ENCODE results near the gene NPB. TPM values are rescaled to one million over a fixed set of nuclear protein-coding genes. Genes with fewer than 3 reads are reported as not detected.

NPB gene
- polyA plus RNA-seq, 1 donor from 2014 or later: not detected

DNA sequence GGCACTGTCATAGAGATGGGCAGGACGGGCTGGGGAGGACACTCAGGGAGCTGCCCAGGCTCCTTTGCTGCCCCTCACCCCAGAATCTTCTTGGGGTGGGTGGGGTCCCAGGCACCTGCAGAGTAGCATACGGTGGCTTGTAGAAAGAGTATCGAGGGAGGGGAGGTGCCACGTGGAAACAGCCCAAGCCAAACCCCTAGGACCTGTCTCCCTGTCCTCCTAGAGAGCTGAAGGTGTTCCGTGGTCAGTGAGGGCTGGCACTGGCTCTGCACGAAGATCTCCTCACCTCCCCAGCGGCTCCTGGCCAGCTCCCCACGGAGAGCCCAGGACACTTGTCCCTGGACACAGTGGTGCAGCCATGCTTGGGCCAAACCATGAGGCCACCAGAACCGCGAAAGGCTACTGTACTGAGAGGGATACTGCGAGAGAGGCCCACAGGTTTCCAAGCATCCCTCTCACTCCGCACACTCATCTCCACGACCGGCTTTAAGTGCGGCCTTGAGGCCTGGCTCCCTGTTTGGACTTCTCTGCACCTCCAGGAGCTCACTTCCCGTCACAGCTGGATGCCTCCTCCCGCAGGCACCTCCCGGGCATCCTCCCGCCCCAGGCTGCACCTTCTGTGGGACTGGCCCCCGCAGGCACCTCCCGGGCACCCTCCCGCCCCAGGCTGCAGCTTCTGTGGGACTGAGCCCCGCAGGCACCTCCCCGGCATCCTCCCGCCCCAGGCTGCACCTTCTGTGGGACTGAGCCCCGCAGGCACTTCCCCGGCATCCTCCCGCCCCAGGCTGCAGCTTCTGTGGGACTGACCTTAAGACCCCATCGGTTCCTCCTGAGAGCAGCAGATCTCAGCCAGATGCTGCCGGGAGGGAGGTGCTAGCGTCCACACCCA, 27.5 kb downstream of the NPB start:
- Mint-ChIP-seq H3K27ac (peak overlapping the region in 1 of 3 donors; percentile 86), H3K27me3 (peaks cover 8% of the 10 kb centered on the region), H3K9me3 (no peaks in the 10 kb centered on the region), H3K36me3 (no peaks in the 10 kb centered on the region), H3K4me3 (peak overlapping the region in 3 of 4 donors; percentile 43 to 49 (median 44)), H3K4me1 (peaks cover 6 to 9% (median 6%) of the 10 kb centered on the region in 3 donors)

GRCh38 chr17:81930142-81931125, 28.4 kb downstream of the NPB start:
- Mint-ChIP-seq H3K27me3 (peaks cover 8% of the 10 kb centered on the region), H3K4me3 (peak overlapping the region in 1 of 4 donors; percentile 71), H3K9me3 (no peaks in the 10 kb centered on the region), H3K4me1 (peaks cover 6 to 8% (median 6%) of the 10 kb centered on the region in 3 donors), H3K27ac (peak overlapping the region in 1 of 3 donors; percentile 87), H3K36me3 (no peaks in the 10 kb centered on the region)

GRCh38 chr17:81931189-81931556, 29.1 kb downstream of the NPB start:
- Mint-ChIP-seq H3K4me1 (peaks cover 4 to 6% (median 5%) of the 10 kb centered on the region in 3 donors), H3K4me3 (peak overlapping the region in 1 of 4 donors; percentile 71), H3K9me3 (no peaks in the 10 kb centered on the region), H3K27ac (peak overlapping the region in 2 of 3 donors; percentile 23 to 87), H3K27me3 (peaks cover 8% of the 10 kb centered on the region), H3K36me3 (no peaks in the 10 kb centered on the region)

DNA sequence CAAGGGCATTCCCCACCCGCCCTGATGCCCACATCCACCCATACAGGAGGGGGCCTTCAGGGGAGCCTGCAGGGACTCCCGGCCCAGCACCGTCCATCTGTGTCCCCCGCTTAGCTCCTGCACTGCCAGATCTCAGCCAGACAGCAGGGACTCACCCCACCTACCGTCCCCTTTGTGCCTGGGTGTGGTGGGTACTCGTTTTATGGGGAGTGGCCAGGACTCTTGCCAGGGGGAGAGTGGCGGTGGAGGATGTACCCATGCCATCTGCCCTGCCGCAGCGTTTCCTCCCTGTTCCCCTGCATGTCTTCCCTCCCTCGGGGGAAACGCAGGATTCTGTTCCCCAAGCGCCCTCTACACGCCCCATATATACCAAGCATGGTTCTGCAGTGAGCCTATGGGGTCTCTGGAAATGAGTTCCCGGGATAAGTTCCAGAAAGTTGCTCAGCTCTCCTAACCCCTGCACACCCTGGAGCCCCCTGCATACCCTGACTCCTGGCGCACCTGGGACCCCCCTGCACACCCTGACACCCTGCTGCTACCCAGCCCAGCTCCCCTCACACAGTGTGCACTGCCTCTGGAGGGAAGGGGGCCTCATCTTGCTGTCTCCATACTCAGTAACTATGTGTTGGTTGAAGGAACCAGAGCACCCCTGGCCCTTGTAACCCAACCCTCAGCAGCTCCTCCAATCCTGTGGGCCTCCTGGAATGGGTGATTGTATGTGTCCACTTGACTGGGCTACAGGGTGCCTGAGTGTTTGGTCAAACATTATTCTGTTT, 29.7 kb downstream of the NPB start:
- H3K36me3 Mint-ChIP-seq: no peaks in the 10 kb centered on the region
- peak overlapping the region in 1 of 4 donors; percentile 71 for H3K4me3 Mint-ChIP-seq
- peaks cover 0 to 3% (median 0%) of the 10 kb centered on the region in 3 donors for H3K4me1 Mint-ChIP-seq
- peaks cover 8% of the 10 kb centered on the region for H3K27me3 Mint-ChIP-seq
- H3K27ac Mint-ChIP-seq: peak overlapping the region in 1 of 3 donors; percentile 25
- no peaks in the 10 kb centered on the region for H3K9me3 Mint-ChIP-seq

DNA sequence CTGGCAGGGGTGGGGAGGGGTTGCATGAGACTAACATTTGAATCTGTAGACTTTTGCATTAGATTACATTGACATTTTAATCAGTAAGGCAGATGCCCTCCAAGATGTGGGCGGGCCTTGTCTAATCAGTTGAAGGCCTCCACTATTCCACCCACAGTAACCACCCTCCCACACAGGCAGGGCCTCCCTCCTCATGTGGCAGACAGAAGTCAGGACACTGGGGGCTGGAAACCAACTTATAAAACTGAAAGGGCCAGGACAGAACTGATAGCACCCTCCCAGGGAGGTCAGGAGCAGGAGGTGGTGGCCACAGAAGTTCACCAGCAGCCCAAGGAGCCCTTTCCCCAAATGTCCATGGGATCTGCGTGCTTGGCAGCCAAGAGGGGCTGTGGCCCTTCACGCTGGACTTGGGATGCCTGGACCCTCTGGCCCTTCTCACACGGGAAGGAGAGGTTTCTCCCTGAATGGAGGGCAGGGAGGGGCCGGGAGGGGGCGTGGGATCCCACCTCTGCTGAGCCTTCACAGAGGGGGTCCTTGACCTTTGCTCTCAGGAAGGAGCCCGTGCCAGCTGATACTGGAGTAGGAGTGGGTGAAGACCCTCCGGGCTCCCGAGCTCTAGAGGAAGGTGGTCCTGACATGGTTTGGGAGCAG, 30.4 kb downstream of the NPB start:
- Mint-ChIP-seq H3K9me3 (no peaks in the 10 kb centered on the region), H3K36me3 (no peaks in the 10 kb centered on the region), H3K4me1 (peaks cover 0 to 3% (median 0%) of the 10 kb centered on the region in 3 donors), H3K27me3 (peaks cover 8% of the 10 kb centered on the region), H3K4me3 (no peak overlapping the region), H3K27ac (no peak overlapping the region)

- Mint-ChIP-seq H3K9me3 (no peaks in the 10 kb centered on the region), H3K27me3 (peaks cover 10% of the 10 kb centered on the region), H3K36me3 (no peaks in the 10 kb centered on the region), H3K4me3 (no peak overlapping the region), H3K4me1 (peaks cover 0 to 4% (median 0%) of the 10 kb centered on the region in 3 donors), H3K27ac (no peak overlapping the region)
Observed at GRCh38 chr17:81933178-81933699, 31.2 kb downstream of the NPB start.

- Mint-ChIP-seq H3K27ac (no peak overlapping the region), H3K4me1 (peaks cover 0 to 4% (median 0%) of the 10 kb centered on the region in 3 donors), H3K36me3 (no peaks in the 10 kb centered on the region), H3K9me3 (no peaks in the 10 kb centered on the region), H3K27me3 (peaks cover 5% of the 10 kb centered on the region), H3K4me3 (peak overlapping the region in 1 of 4 donors; percentile 40)
Observed at GRCh38 chr17:81934098-81934757, 32.2 kb downstream of the NPB start.

- H3K27ac Mint-ChIP-seq: no peak overlapping the region
- peak overlapping the region in 2 of 4 donors; percentile 55 to 67 for H3K4me3 Mint-ChIP-seq
- H3K27me3 Mint-ChIP-seq: peaks cover 5% of the 10 kb centered on the region
- peaks cover 0 to 4% (median 0%) of the 10 kb centered on the region in 3 donors for H3K4me1 Mint-ChIP-seq
- no peaks in the 10 kb centered on the region for H3K9me3 Mint-ChIP-seq
- no peaks in the 10 kb centered on the region for H3K36me3 Mint-ChIP-seq
Observed at GRCh38 chr17:81934850-81935708, 33.0 kb downstream of the NPB start.

DNA sequence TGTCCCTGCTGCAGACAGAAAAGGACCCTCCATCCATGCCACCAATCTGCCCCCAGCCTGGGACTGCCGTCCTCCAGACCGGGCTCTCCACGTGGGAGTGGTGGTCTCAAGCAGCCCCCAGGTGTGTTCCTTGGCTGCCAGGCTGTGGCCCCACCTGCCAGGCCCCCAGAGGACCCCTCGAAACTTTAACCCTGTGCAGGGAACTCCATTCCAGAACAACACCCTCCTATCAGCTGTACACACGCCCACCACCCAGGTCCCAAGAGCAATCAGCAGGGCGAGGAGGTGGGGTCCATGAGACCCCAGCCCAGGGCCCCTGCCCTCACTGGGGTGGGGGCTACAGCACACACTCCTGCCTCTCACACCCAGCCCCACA, 33.7 kb downstream of the NPB start:
- peak overlapping the region in 1 of 3 donors; percentile 25 for H3K27ac Mint-ChIP-seq
- H3K27me3 Mint-ChIP-seq: peaks cover 10% of the 10 kb centered on the region
- peaks cover 0 to 4% (median 0%) of the 10 kb centered on the region in 3 donors for H3K4me1 Mint-ChIP-seq
- no peaks in the 10 kb centered on the region for H3K9me3 Mint-ChIP-seq
- no peaks in the 10 kb centered on the region for H3K36me3 Mint-ChIP-seq
- peak overlapping the region in 3 of 4 donors; percentile 67 to 78 (median 70) for H3K4me3 Mint-ChIP-seq

DNA sequence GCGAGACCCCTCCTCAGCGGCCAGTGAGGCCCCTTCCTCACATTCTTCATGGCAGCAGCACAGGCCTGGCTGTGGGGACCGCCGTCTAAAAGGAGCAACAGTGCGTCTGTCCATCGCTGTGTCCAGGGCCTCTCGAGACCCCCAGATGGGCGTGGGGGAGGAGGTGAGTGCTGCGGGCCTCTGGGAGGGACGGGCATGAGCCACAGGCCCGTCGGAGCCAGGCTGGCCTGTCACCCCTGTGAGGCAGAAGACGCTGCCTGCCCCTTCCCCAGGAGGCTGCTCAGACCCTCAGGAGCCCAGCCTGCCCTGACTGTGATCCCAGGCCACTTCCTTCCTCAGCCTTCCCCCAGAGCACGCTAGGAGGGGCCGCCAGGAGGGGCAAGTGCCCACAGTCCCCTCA, 37.2 kb downstream of the NPB start:
- peaks cover 0 to 2% (median 0%) of the 10 kb centered on the region in 3 donors for H3K4me1 Mint-ChIP-seq
- H3K27me3 Mint-ChIP-seq: peaks cover 16% of the 10 kb centered on the region
- H3K9me3 Mint-ChIP-seq: no peaks in the 10 kb centered on the region
- H3K4me3 Mint-ChIP-seq: no peak overlapping the region
- H3K36me3 Mint-ChIP-seq: no peaks in the 10 kb centered on the region
- no peak overlapping the region for H3K27ac Mint-ChIP-seq

GRCh38 chr17:81939881-81940385, 37.9 kb downstream of the NPB start:
- H3K36me3 Mint-ChIP-seq: no peaks in the 10 kb centered on the region
- H3K4me1 Mint-ChIP-seq: peaks cover 0 to 2% (median 0%) of the 10 kb centered on the region in 3 donors
- no peaks in the 10 kb centered on the region for H3K9me3 Mint-ChIP-seq
- H3K4me3 Mint-ChIP-seq: no peak overlapping the region
- H3K27me3 Mint-ChIP-seq: peaks cover 16% of the 10 kb centered on the region
- H3K27ac Mint-ChIP-seq: no peak overlapping the region

Data from IgD-negative memory B cell (primary cell).